GM12875 (cell line): ENCODE results near the gene TTBK2.

Experiments used
- H3K4me3 ChIP-seq: one replicate; pipeline ENCODE4 v1.5.1; 2011; ENCODE audit warnings: low read depth, low read length, control low read depth
- TF ChIP-seq, protein P1 (sequence below): IDR thresholded peaks from 2 replicates; pipeline ENCODE4 v1.5.1; 2011; ENCODE audit warnings: low read depth, mild to moderate bottlenecking, control low read depth, inconsistent platforms, low read length, moderate library complexity, borderline replicate concordance; ENCODE audit not compliant: insufficient read depth

Gene TTBK2

DNA sequence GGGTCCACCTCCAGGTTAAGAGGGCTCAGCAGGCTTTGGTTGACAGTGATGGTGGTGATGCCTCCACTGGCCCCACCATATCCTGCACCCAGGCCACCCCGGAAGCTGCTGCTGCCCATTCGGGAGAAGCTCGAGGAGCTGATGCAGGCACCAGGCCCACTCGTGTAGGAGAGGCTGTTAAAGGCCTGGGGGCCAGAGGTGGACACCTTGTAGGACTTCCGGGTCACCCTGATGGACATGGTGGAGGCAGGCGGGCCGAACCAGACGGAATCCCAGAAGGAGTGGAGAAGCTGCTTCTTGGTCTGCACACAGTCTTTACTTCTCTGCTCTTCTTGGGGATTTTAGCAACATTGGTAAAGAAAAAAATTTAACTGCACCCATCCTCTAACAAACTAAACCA is 118.4 kb downstream of the TTBK2 start:
- TF ChIP-seq, protein P1, sequence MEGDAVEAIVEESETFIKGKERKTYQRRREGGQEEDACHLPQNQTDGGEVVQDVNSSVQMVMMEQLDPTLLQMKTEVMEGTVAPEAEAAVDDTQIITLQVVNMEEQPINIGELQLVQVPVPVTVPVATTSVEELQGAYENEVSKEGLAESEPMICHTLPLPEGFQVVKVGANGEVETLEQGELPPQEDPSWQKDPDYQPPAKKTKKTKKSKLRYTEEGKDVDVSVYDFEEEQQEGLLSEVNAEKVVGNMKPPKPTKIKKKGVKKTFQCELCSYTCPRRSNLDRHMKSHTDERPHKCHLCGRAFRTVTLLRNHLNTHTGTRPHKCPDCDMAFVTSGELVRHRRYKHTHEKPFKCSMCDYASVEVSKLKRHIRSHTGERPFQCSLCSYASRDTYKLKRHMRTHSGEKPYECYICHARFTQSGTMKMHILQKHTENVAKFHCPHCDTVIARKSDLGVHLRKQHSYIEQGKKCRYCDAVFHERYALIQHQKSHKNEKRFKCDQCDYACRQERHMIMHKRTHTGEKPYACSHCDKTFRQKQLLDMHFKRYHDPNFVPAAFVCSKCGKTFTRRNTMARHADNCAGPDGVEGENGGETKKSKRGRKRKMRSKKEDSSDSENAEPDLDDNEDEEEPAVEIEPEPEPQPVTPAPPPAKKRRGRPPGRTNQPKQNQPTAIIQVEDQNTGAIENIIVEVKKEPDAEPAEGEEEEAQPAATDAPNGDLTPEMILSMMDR: no peak
- no peak overlapping the region for H3K4me3 ChIP-seq

DNA sequence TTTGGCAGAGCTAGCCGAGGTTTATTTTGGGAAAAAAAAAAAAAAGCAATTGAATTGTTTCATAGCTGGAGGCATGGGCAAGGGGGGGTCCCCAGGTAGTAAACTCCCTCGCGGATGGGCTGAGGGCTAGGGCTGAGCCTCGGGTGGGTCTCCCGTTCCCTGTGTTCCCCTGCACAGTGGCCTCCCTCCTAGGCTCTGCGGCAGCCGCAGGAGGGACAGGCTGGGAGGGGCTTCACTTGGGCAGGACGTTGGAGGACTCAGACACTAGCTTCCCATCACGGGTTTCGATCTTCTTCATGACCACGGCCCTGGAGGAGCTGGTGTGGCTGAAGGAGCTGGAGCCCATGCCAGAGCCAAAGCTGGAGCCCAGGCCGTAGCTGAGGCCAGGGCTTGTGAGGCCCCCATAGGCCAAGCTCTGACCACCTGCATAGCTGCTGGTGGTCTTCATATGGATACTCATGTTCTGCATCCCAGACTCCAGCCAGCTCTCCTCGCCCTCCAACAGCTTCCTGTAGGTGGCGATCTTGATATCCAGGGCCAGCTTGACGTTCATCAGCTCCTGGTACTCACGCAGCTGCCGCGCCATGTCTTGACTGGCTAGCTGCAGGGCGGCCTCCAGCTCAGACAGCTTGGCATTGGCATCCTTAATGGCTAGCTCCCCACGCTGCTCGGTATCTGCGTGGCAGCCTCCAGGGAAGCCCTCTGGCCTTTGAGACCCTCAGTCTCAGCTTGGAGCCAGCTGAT is 119.7 kb downstream of the TTBK2 start:
- H3K4me3 ChIP-seq: no peak overlapping the region
- TF ChIP-seq, protein P1: peak; percentile 32; the same call in 1 of the 2 replicates

DNA sequence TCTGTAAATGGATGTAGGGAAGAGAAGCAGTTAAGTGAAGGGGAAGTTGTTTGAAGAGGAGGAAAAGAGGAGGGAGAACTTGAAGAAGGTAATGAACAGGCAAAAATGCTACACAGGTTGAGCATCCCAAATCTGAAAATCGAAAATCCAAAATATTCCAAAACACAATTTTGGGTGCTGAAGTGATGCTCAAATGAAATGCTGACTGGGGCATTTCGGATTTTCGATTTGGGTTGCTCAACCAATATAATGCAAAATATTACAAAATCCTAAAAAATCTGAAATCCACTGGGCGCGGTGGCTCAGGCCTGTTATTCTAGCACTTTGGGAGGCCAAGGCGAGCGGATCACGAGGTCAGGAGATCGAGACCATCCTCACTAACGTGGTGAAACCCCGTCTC is 121.8 kb downstream of the TTBK2 start:
- H3K4me3 ChIP-seq: no peak overlapping the region
- TF ChIP-seq, protein P1: no peak

DNA sequence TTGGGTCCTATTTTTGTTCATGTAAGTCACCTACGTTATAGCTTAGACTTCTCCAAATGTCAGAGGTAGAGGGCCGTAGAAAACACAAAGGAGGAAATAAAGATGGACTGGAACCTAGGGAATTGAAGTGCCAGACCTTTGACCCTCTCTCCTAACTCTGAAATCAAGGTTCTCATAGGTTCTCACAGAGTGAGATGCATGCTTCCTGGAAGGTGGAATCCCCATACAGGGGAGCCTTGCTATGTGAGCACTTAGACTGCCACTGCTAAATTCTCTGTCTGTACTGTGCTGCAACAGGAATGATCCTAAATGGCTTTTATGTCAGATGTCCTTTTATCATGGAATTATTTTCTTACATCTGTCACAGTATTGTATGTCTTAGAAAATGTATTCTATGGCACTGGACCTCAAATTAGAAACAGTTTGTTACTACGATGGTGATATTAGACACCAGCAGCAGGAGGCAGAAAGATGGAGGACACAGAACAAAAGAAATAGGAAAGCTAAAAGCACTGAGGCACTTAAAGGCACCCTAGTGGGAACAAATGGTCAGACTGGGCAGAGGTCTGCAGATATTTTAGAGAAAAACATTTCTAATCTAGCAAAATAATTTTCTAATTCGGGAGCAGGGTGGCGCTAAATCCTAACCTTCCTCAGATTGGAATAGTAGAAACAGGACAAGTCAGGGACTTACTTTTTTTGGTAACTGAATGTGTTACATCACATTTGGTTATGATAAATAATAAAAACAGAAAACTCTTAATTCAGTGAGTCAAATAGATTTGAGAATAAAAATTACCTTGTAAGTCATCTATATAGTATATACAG is 123.4 kb downstream of the TTBK2 start:
- TF ChIP-seq, protein P1: no peak
- no peak overlapping the region for H3K4me3 ChIP-seq

DNA sequence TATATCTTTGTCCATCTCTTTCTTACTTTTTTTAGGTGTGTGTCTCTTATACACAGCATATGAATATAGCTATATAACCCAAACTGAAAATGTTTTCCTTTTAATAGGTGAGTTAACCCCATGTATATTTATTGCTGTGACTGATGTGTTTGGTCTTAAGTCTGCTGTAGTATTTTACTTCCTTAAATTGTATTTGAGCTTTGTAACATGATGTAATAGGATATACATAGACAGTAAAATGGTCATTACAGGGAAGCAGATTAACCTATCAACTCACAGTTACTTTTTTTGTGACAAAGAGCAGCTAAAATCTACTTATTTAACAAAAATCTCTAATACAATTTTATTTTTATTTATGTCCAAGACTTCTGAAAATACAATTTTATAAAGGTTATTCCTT is 131.9 kb downstream of the TTBK2 start:
- H3K4me3 ChIP-seq: no peak overlapping the region
- TF ChIP-seq, protein P1: no peak

DNA sequence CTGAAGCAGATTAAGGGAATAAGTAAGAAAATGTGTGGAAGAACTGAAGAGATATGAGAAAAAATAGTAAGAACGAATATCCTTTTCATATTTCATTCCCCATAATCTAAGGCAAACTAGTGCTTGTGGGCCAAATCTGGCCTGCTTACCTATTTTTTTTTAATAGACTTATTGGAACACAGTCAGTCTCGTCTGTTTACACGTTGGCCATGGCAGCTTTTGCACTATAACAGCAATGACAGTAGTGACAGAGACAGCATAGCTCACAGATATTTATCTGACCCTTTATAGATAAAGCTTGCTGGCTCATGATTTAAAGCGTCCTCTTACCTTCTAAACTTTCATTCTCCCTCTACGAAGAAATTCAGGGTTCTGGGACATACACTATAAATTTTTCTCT is 133.6 kb downstream of the TTBK2 start:
- TF ChIP-seq, protein P1: no peak
- H3K4me3 ChIP-seq: no peak overlapping the region
